GM12878 (cell line): ENCODE data around the gene CITED1.

Experiments
- CBFB ChIP-seq: IDR thresholded peaks from 2 replicates; pipeline ENCODE4 v1.6.1; 2016; ENCODE audit warnings: antibody characterized with exemption, low read depth
- CEBPB ChIP-seq, 2 experiments: fragments of 150-350 bp in 1 of 2; IDR thresholded peaks; 2 replicates each; pipeline ENCODE4 v1.6.1; 2012 to 2014; ENCODE audit warnings: low read depth in 2 of 2, low read length in 2 of 2, borderline replicate concordance in 1 of 2, inconsistent platforms in 1 of 2
- CREB1 ChIP-seq: IDR thresholded peaks from 2 replicates; pipeline ENCODE4 v1.6.1; 2012; ENCODE audit warnings: low read depth, mild to moderate bottlenecking, inconsistent platforms
- CTCF ChIP-seq, 3 experiments: IDR thresholded peaks in 2 of 3; conservative IDR thresholded peaks in 1 of 3; 2 replicates each; pipeline ENCODE4 v1.5.1; 2011; ENCODE audit warnings: low read depth in 3 of 3, low read length in 3 of 3, mild to moderate bottlenecking in 3 of 3, control low read depth in 2 of 3, moderate library complexity in 2 of 3, inconsistent platforms in 1 of 3, mixed read lengths in 1 of 3; ENCODE audit not compliant: control insufficient read depth in 2 of 3, insufficient read depth in 1 of 3; ENCODE audit errors: extremely low read depth in 1 of 3
- E2F8 ChIP-seq: fragments of 450-650 bp; IDR thresholded peaks from 2 replicates; pipeline ENCODE4 v1.6.1; 2018; ENCODE audit warnings: mild to moderate bottlenecking, low read depth, moderate library complexity; ENCODE audit not compliant: partially characterized antibody
- EZH2 ChIP-seq: IDR thresholded peaks from 2 replicates; pipeline ENCODE4 v1.6.1; 2012; ENCODE audit warnings: low read depth, mild to moderate bottlenecking, control low read depth, inconsistent platforms, low read length, borderline replicate concordance; ENCODE audit not compliant: control insufficient read depth
- FOXM1 ChIP-seq: IDR thresholded peaks from 2 replicates; pipeline ENCODE4 v1.6.1; 2012; ENCODE audit warnings: low read depth, mild to moderate bottlenecking, inconsistent platforms, low read length, moderate library complexity
- NFXL1 ChIP-seq: fragments of 450-650 bp; IDR thresholded peaks from 2 replicates; pipeline ENCODE4 v1.6.1; 2017; ENCODE audit warnings: antibody characterized with exemption, mild to moderate bottlenecking, borderline replicate concordance
- SREBF1 ChIP-seq: IDR thresholded peaks from 2 replicates; pipeline ENCODE4 v1.6.1; 2012; ENCODE audit warnings: mild to moderate bottlenecking, low read length
- SREBF2 ChIP-seq: IDR thresholded peaks from 2 replicates; pipeline ENCODE4 v1.6.1; 2012; ENCODE audit warnings: mild to moderate bottlenecking, low read length
- TAF1 ChIP-seq: IDR thresholded peaks from 2 replicates; pipeline ENCODE4 v1.6.1; 2011; ENCODE audit warnings: mild to moderate bottlenecking, low read depth, low read length, borderline replicate concordance
- TCF3 ChIP-seq: IDR thresholded peaks from 2 replicates; pipeline ENCODE4 v1.6.1; 2012; ENCODE audit warnings: low read depth, mild to moderate bottlenecking, low read length, borderline replicate concordance; ENCODE audit not compliant: insufficient read depth
- YY1 ChIP-seq: IDR thresholded peaks from 2 replicates; pipeline ENCODE4 v1.6.1; 2011; ENCODE audit warnings: low read depth, mild to moderate bottlenecking, low read length

GRCh38 chrX:72295745-72296144 lies 10.0 kb downstream of the CITED1 start:
- TF ChIP-seq CEBPB (IDR thresholded peaks at IDR 0.05; ENCODE audit: borderline replicate concordance in 1 of 2, low read depth in 2 of 2, low read length in 2 of 2) = no peak
- TF ChIP-seq NFXL1 = no peak
- no peak for TF ChIP-seq FOXM1
- TF ChIP-seq SREBF2 = no peak
- TF ChIP-seq TCF3 = no peak
- TF ChIP-seq EZH2 = no peak
- TF ChIP-seq CTCF (IDR thresholded peaks at IDR 0.05 in 2 of 3, conservative IDR thresholded peaks at IDR 0.05 in 1 of 3; ENCODE audit: control insufficient read depth in 2 of 3, extremely low read depth in 1 of 3, insufficient read depth in 1 of 3, low read depth in 3 of 3, low read length in 3 of 3) = no peak
- no peak for TF ChIP-seq YY1
- no peak for TF ChIP-seq CBFB
- TF ChIP-seq E2F8 = no peak
- no peak for TF ChIP-seq SREBF1
- TF ChIP-seq CREB1 = no peak
- TF ChIP-seq TAF1 = no peak
